Hepatocyte (in vitro differentiated cells): ENCODE results near the gene PTPN5.

Experiments
- CTCF ChIP-seq: fragments of 200-600 bp; sonication (generic); IDR thresholded peaks from 2 replicates; pipeline ENCODE4 v1.5.1; 2016; ENCODE audit warnings: antibody characterized with exemption, mild to moderate bottlenecking; ENCODE audit not compliant: poor library complexity
- EZH2 ChIP-seq: fragments of 200-600 bp; sonication (generic); IDR thresholded peaks from 2 replicates; pipeline ENCODE4 v1.6.1; 2016; ENCODE audit warnings: antibody characterized with exemption, mild to moderate bottlenecking, borderline replicate concordance
- EZH2phosphoT487 ChIP-seq: fragments of 200-600 bp; sonication (generic); IDR thresholded peaks from one replicate; pipeline ENCODE4 v1.6.1; 2018; ENCODE audit warnings: antibody characterized with exemption, mild to moderate bottlenecking, low read depth, moderate library complexity; ENCODE audit not compliant: unreplicated experiment, severe bottlenecking

- TF ChIP-seq CTCF: no peak
- no peak for TF ChIP-seq EZH2
- TF ChIP-seq EZH2phosphoT487: no peak
Observed at GRCh38 chr11:18697576-18697975, 94.0 kb downstream of the PTPN5 start.
